LNCAP (cell line): ENCODE measurements around the gene PSMB1.

Experiments
- TF ChIP-seq, protein P1 (sequence below): fragments of 450-650 bp; IDR thresholded peaks from 2 replicates; pipeline ENCODE4 v1.5.1; 2017; ENCODE audit warnings: mild to moderate bottlenecking

The PSMB1 gene

DNA sequence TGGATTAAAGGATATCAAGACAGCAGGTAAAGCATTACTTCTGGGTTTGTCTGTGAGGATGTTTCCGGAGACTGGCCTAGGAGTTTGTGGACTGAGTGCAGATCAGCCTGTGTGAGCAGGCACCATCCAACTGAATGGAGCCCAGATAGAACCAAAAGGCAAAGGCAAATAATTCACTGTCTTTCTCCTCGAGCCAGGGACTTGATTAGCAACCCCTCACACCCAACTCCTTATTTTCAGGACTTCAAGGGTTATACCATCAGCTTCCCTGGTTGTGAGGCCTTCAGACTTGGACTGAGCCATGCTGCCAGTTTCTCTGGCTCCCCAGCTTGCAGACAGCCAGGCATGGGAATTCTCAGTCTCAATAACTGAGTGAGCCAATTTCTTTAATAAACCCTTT lies 19.3 kb downstream of the PSMB1 start:
- TF ChIP-seq, protein P1, sequence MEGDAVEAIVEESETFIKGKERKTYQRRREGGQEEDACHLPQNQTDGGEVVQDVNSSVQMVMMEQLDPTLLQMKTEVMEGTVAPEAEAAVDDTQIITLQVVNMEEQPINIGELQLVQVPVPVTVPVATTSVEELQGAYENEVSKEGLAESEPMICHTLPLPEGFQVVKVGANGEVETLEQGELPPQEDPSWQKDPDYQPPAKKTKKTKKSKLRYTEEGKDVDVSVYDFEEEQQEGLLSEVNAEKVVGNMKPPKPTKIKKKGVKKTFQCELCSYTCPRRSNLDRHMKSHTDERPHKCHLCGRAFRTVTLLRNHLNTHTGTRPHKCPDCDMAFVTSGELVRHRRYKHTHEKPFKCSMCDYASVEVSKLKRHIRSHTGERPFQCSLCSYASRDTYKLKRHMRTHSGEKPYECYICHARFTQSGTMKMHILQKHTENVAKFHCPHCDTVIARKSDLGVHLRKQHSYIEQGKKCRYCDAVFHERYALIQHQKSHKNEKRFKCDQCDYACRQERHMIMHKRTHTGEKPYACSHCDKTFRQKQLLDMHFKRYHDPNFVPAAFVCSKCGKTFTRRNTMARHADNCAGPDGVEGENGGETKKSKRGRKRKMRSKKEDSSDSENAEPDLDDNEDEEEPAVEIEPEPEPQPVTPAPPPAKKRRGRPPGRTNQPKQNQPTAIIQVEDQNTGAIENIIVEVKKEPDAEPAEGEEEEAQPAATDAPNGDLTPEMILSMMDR, result no peak

DNA sequence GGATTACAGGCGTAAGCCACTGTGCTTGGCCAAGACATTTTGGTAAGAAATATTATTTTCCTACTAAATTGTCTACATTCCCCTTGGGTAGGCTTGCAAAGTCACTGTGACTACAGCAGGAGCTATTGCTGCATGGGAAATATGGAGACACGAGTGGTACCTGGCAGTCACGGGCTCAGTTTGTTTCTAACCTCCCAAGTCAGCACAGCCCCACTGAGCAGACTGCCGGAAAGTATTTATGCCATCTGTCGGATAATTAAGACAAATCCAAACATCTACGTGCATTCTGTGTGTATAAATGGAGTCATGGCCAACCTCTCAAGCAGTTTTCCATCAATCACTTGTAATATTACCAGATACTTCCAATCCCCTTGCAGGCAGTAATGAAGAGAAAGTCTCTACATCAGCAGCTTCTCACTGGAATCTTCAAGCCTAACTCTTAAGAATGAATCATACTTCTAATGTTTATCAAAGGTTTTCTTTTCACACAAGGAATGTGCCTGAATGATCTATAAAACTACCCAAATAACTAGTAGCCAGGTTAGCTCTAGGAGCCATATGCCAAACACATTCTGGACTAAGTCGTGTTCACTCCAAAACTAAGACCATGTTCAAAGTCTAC lies 20.1 kb downstream of the PSMB1 start:
- TF ChIP-seq, protein P1, result no peak

GRCh38 chr6:170529839-170530469 lies 23.2 kb downstream of the PSMB1 start:
- TF ChIP-seq, protein P1, result peak; percentile 93

DNA sequence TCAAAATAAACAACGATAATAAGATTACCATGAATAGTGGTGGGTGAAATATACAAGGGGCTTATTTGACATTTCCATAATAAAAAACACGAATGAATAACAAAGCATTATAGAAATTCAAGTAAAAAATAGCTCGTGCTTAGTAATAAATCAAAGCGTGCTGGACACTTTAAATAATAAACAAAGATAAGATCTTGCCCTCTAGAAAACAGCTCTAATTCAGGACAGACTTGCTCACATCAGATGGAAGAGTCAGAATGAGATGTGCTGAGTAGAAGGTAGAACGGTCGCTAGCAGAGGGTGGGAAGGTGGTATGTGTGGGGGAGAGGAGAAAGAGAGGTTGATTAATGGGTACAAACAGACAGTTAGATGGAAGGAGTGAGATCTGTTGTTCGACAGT lies 27.3 kb downstream of the PSMB1 start:
- TF ChIP-seq, protein P1, result no peak

DNA sequence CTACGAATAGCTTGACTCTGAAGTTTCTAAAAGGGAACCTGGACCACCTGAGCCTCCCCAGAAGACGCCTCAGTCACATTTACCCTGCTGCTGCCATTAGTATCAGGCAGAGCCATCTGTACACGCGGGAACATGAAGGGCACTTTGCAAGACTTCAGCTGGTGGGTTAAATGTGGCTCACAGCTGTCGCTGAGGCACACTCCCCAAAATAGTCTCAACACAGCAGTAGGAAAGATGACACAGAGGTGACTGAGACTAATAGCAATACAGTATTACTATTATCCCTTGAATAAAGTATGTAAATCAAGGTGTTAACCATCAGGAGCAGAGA lies 29.0 kb downstream of the PSMB1 start:
- TF ChIP-seq, protein P1, result no peak

DNA sequence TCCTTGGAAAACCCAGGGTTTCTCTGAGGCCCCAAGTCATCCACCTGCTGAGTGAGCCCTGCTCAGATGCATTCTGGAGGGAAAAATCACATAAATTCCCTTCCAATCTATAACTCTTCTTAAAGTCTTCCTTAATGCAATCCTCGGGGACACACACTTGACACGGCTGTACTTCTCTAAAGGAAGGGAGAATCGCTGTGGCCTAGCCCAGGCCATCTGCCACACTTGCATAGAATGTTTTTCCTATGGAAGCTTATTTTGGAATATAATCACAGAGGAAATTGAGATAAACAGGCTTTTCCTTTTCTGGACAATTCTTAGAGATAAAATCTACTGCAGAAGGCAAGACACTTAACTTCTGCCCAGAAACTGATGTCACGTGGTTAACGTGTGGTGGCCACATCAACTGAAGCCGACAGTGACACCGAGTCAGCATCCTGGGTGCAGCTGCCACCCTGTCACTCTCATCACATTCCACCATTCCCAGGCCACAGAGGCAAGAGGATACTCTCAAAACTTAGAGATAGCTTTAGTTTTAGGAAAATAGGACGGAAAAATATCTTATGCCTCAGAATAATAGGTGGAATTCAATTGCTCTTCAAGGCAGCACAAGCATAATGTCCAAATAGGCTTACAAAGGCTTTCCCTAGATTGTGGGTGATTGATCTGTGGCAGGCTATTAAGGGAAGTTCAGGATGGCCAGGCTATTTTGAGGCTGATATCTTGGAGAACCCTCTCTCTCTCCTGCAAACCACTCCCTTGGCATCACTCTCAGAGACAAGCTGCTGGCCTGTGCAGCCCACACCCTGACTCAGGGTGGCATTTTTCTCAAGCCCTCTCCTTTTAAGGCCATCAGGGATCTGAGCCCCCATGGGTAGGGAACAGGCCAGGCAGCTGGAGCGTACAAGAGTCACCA lies 29.6 kb downstream of the PSMB1 start:
- TF ChIP-seq, protein P1, result no peak

- TF ChIP-seq, protein P1, result peak; percentile 53
These were observed 30.4 kb downstream of the PSMB1 start for GRCh38 chr6:170522565-170523183.
